ENCODE measurements around the gene SUGP1. TPM values are rescaled to one million over a fixed set of nuclear protein-coding genes. Genes with fewer than 3 reads are reported as not detected.
A peak's percentile ranks its signal among the peaks of the same experiment; 100 is the strongest.

SUGP1 gene
- total and polyA plus RNA-seq, 2 of the 13 experiments (the other 11 are each of a cell fraction or from before 2014, with no cell fraction given), result 21.6 to 25.9 TPM

GRCh38 chr19:19320361-19321140 lies at the start of gene SUGP1, which contains the start of gene MAU2 (continued):
- peak; percentile 32 for TF ChIP-seq ZNF407 (CRISPR knock-in tag; IDR thresholded peaks at IDR 0.05; ENCODE audit: not compliant biosample characterization)
- 0 out of 2 replicates have a peak, but pooled peaks have one; percentile 16 for TF ChIP-seq JUND (CRISPR knock-in tag; IDR thresholded peaks at IDR 0.05)
- 0 out of 2 replicates have a peak, but pooled peaks have one; percentile 36 for TF ChIP-seq PHF21A (CRISPR knock-in tag; IDR thresholded peaks at IDR 0.05)
- no peak for TF ChIP-seq EP300 (IDR thresholded peaks at IDR 0.05; ENCODE audit: low read depth in 2 of 2, low read length in 2 of 2)
- peak; percentile 20; the same call in 1 of the 2 replicates for TF ChIP-seq EP300 (CRISPR knock-in tag; IDR thresholded peaks at IDR 0.05; ENCODE audit: borderline replicate concordance)
- TF ChIP-seq DNMT1 (CRISPR knock-in tag; IDR thresholded peaks at IDR 0.05), result peak; percentile 61; the same call in 1 of the 2 replicates
- 0 out of 2 replicates have a peak, but pooled peaks have one; percentile 27 for TF ChIP-seq SNAPC4 (CRISPR knock-in tag; IDR thresholded peaks at IDR 0.05)
- peak; percentile 66; the same call in 1 of the 2 replicates for TF ChIP-seq HBP1 (CRISPR knock-in tag; IDR thresholded peaks at IDR 0.05; ENCODE audit: low read depth)
- TF ChIP-seq ZNF18 (CRISPR knock-in tag; IDR thresholded peaks at IDR 0.05; ENCODE audit: insufficient replicate concordance), result no peak
- TF ChIP-seq ELF3 (CRISPR knock-in tag; IDR thresholded peaks at IDR 0.05), result peak; percentile 93
